Natural killer cell treated with Interleukin-12 subunit alpha and Interleukin-12 subunit beta and Interleukin-15 and Interleukin-18, amount 100 ng/mL, for 72 hours (primary cell): ENCODE results near the gene PCYT2. TPM values are rescaled to one million over a fixed set of nuclear protein-coding genes. Genes with fewer than 3 reads are reported as not detected.
"Not testable (repeated sequence)": the region's sequence is repeated elsewhere in the genome, so short reads cannot be mapped to it uniquely, and the experiment has no call there.

Source experiments
- ATAC-seq, 2 donors: fragments of 150-1000 bp; cut with Tn5 transposase in 1 of 2; sonication (Bioruptor Pico), chemical (Tn5 transposase) in 1 of 2; 2 replicates each; pipeline ENCODE4 v1.10.0; 2021
- DNase-seq: peaks from one replicate; pipeline ENCODE4 v3.0.0; 2022; ENCODE audit warnings: low spot score
- H3K27ac Mint-ChIP-seq, 2 donors: 1 replicate in 1 of 2; 2 replicates in 1 of 2; pipeline ENCODE4 v1.8.0; 2022; ENCODE audit warnings: mixed read lengths in 2 of 2, mild to moderate bottlenecking in 1 of 2, moderate library complexity in 1 of 2
- H3K27me3 Mint-ChIP-seq, 2 donors: 1 replicate in 1 of 2; 2 replicates in 1 of 2; pipeline ENCODE4 v1.8.0; 2022; ENCODE audit warnings: mixed read lengths in 2 of 2
- H3K36me3 Mint-ChIP-seq: one replicate; pipeline ENCODE4 v1.8.0; 2022; ENCODE audit warnings: mixed read lengths
- H3K4me1 Mint-ChIP-seq, 2 donors: 1 replicate in 1 of 2; 2 replicates in 1 of 2; pipeline ENCODE4 v1.8.0; 2022; ENCODE audit warnings: low read depth in 2 of 2, mixed read lengths in 2 of 2, mild to moderate bottlenecking in 1 of 2
- H3K4me3 Mint-ChIP-seq: one replicate; pipeline ENCODE4 v1.8.0; 2022; ENCODE audit warnings: mixed read lengths
- H3K9me3 Mint-ChIP-seq: 2 replicates; pipeline ENCODE4 v1.8.0; 2022; ENCODE audit warnings: mixed read lengths
- total RNA-seq, 2 donors: library from RNA; stranded (reverse); gene quantifications; one replicate each; pipeline ENCODE4 v1.2.3, GENCODE V29; 2022

Gene PCYT2
- 10 to 100 TPM; 30.4 to 36.5 TPM for total RNA-seq

- no peaks in the 10 kb centered on the region for H3K9me3 Mint-ChIP-seq
- peak; percentile 94 to 95 for ATAC-seq
- no peak within 1 kb of the TSS for H3K27ac Mint-ChIP-seq
- H3K27me3 Mint-ChIP-seq, result no peaks in the 10 kb centered on the region
- H3K4me1 Mint-ChIP-seq, result peaks cover 8 to 9% of the 10 kb centered on the region in 2 donors
- DNase-seq, result peak; percentile 92
- peaks cover 6% of the 10 kb centered on the region for H3K36me3 Mint-ChIP-seq
- peak within 1 kb of the TSS; percentile 84 for H3K4me3 Mint-ChIP-seq
Observed at GRCh38 chr17:81911277-81911961, at the start of gene PCYT2. PCYT2 (minus strand) TSS chr17:81911399; CDS start chr17:81911355, 44 bp downstream.

DNA sequence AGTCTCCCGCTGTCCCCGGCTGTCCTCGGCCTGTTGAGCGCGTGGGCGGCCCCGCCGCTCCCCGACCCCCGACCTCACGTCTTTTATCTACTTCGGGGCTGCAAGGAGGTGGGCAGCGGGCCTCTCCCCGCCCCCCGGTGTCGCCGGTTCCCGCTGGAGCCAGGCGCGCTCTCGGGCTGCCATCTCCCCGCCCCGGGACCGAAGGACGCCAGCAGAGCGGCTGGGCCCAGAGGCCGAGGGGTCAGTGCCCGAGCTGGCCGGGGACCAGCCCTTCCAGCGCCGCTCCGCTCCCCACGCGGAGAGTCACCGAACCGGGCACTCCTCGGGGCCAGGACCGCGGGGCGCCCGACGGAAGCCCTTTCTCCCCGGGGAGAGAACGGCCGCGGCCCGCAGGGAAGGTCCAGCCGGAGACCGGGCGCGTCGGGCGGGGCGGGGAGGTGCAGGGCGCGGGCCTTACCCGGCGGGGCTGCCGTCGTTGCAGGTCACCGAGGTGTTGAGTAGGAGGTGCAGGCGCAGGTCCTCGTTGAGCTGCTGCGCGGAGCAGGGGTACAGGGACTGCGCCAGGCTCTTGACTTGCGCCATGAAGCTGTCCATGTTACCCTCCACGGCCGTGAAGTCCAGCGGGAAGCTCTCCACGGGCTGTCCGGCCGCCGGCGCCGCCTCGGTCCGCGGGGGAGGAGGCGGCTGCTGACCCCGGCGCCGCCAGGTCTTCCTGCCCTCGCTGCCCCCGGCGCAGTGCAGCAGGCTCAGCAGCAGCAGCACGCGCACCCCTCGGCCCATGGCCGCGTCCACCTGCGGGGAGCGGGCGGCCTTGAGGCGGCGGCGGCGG, 49.1 kb upstream of the PCYT2 start:
- Mint-ChIP-seq H3K27ac (no peak overlapping the region), H3K9me3 (no peaks in the 10 kb centered on the region), H3K36me3 (no peaks in the 10 kb centered on the region), H3K4me1 (peaks cover 0 to 6% of the 10 kb centered on the region in 2 donors), H3K27me3 (peaks cover 20 to 21% of the 10 kb centered on the region in 2 donors), H3K4me3 (no peak overlapping the region)
- DNase-seq (no peak), ATAC-seq (no peak)

GRCh38 chr17:81959362-81960129, 48.3 kb upstream of the PCYT2 start:
- H3K4me1 Mint-ChIP-seq, result peaks cover 0 to 6% of the 10 kb centered on the region in 2 donors
- no peak overlapping the region for H3K27ac Mint-ChIP-seq
- no peaks in the 10 kb centered on the region for H3K9me3 Mint-ChIP-seq
- ATAC-seq (peak; percentile 90 to 94), DNase-seq (peak; percentile 82)
- H3K36me3 Mint-ChIP-seq, result no peaks in the 10 kb centered on the region
- H3K4me3 Mint-ChIP-seq, result peak overlapping the region; percentile 55
- H3K27me3 Mint-ChIP-seq, result peaks cover 15 to 20% of the 10 kb centered on the region in 2 donors

GRCh38 chr17:81958633-81959342, 47.6 kb upstream of the PCYT2 start:
- no peaks in the 10 kb centered on the region for H3K36me3 Mint-ChIP-seq
- DNase-seq (no peak), ATAC-seq (no peak)
- peaks cover 10 to 13% of the 10 kb centered on the region in 2 donors for H3K27me3 Mint-ChIP-seq
- H3K9me3 Mint-ChIP-seq, result no peaks in the 10 kb centered on the region
- H3K4me3 Mint-ChIP-seq, result peak overlapping the region; percentile 55
- no peak overlapping the region for H3K27ac Mint-ChIP-seq
- peaks cover 0 to 6% of the 10 kb centered on the region in 2 donors for H3K4me1 Mint-ChIP-seq

DNA sequence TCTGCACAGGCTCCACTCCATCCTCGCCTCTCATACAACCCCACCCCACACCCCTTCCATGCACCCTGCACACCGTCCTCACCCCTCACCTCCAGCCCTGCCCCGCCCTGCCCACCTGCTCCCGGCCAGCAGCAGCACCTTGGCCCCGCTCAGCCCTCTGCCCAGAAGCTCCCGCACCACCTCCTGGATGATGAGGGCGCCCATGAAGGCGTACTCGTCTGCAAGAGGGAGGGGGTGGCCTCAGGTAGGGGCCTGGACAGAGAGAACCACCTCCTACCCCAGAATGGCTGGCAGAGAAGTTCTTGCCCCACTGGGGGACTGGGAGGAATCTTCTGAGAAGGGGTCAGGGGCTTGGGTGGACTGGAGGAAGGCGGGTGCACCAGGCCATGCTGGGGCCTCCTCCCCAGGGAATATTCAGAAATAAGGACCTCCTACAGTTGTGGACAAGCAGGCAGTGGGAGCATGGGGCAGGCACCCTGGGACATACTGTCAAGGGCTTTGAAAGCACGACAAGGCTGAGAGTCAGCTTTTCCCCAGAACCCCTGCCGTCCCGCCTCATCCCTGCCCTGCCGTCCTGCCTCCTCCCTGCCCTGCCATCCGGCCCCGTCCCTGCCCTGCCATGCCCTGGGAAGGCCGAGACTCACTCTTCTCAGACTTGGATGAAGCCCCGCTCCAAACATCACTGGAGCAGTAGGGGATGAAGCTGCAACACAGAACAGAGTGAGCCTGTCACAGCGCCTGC, 46.7 kb upstream of the PCYT2 start:
- Mint-ChIP-seq H3K4me3 (peak overlapping the region; percentile 55), H3K27ac (no peak overlapping the region), H3K36me3 (no peaks in the 10 kb centered on the region), H3K4me1 (peaks cover 0 to 6% of the 10 kb centered on the region in 2 donors), H3K27me3 (peaks cover 10 to 13% of the 10 kb centered on the region in 2 donors), H3K9me3 (no peaks in the 10 kb centered on the region)
- DNase-seq, result no peak
- ATAC-seq, result no peak

DNA sequence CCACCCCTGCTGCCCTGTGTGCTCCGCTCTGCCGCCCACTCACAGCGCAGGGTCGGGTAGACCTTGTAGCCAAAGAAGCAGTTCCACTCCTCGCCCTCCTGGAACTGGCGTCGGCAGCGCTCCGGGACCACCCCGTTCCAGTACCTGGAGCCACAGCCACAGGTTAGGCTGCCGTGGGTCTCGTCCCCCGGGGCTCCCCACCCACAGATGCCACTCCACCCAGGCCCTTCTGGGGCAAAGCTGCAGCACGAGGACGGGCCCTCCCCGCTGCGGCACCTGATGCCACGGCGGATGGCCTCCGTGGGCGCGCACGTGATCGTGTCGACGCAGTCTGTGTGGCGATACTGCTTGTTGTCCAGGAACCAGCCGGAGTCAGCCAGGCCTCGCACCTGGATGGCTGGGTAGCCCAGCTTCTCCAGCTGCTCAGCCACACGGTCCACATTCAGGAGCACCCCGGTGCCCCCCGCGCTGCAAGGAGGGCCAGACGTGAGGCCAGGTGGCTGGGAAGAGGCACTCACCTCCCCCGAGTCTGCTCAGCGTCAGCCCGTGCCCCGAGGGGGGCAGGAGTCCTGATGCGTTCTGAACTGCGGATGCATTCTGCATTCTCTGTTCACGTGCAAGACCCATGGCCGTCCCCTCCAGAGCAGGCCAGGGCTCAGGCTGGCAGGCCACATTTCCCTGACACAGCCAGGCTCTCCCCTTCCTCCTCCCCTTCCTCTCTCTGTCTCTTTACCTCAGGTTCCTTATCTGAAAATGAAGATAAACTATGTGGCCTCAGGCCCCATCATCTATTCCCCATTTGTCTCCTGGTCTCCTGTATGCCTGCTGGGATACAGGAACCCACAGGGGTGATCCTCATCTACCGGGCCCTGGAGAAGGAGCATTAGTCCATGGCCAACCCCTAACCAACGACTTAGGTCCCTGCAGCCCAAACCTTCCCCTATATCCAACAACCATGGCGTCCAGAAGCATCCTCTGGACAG, 45.7 kb upstream of the PCYT2 start:
- Mint-ChIP-seq H3K4me1 (peaks cover 0 to 6% of the 10 kb centered on the region in 2 donors), H3K27ac (no peak overlapping the region), H3K4me3 (no peak overlapping the region), H3K36me3 (no peaks in the 10 kb centered on the region), H3K9me3 (no peaks in the 10 kb centered on the region), H3K27me3 (peaks cover 10 to 12% of the 10 kb centered on the region in 2 donors)
- DNase-seq, result no peak
- ATAC-seq, result no peak

DNA sequence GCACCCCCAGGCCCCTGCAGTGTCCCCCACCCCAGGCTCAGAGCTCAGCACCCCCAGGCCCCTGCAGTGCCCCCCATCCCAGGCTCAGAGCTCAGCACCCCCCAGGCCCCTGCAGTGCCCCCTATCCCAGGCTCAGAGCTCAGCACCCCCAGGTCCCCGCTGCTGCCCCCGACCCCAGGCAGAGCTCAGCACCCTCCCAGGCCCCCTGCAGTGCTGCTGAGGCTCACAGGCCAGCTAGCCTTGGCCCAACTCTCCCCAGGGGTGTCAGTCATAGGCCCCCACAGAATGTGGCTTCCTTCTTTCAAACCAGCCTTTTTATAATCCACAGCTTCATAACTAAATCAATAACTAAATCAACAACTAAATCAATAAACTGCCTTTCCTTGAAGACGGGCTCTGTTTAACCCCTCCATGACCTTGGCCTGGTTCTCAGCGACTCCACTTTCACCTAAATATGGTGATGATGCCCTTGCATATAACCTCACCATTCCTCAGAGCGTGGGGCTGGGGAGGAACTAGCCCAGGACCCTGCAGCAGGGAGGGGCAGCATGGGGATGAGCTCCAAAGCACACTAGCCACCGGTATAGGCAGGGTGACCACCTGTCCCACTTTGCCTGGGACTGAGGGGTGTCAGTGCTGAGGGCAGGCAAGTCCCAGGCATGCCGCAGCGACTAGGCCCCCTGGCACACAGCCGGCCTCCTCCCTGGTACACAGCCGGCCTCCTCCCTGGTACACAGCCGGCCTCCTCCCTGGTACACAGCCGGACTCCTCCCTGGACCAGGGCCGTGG, 44.8 kb upstream of the PCYT2 start:
- peaks cover 10 to 13% of the 10 kb centered on the region in 2 donors for H3K27me3 Mint-ChIP-seq

GRCh38 chr17:81955058-81955681, 44.0 kb upstream of the PCYT2 start:
- Mint-ChIP-seq H3K9me3 (no peaks in the 10 kb centered on the region), H3K27me3 (peaks cover 10 to 13% of the 10 kb centered on the region in 2 donors), H3K4me3 (no peak overlapping the region), H3K4me1 (peaks cover 0 to 6% of the 10 kb centered on the region in 2 donors), H3K36me3 (no peaks in the 10 kb centered on the region), H3K27ac (no peak overlapping the region)
- ATAC-seq (no peak), DNase-seq (no peak)

More for the DNA sequence above, 44.8 kb upstream of the PCYT2 start:
- Mint-ChIP-seq H3K4me3 (no peak overlapping the region), H3K27ac (no peak overlapping the region), H3K9me3 (no peaks in the 10 kb centered on the region), H3K4me1 (peaks cover 0 to 6% of the 10 kb centered on the region in 2 donors), H3K36me3 (no peaks in the 10 kb centered on the region)
- DNase-seq (no peak), ATAC-seq (no peak)

DNA sequence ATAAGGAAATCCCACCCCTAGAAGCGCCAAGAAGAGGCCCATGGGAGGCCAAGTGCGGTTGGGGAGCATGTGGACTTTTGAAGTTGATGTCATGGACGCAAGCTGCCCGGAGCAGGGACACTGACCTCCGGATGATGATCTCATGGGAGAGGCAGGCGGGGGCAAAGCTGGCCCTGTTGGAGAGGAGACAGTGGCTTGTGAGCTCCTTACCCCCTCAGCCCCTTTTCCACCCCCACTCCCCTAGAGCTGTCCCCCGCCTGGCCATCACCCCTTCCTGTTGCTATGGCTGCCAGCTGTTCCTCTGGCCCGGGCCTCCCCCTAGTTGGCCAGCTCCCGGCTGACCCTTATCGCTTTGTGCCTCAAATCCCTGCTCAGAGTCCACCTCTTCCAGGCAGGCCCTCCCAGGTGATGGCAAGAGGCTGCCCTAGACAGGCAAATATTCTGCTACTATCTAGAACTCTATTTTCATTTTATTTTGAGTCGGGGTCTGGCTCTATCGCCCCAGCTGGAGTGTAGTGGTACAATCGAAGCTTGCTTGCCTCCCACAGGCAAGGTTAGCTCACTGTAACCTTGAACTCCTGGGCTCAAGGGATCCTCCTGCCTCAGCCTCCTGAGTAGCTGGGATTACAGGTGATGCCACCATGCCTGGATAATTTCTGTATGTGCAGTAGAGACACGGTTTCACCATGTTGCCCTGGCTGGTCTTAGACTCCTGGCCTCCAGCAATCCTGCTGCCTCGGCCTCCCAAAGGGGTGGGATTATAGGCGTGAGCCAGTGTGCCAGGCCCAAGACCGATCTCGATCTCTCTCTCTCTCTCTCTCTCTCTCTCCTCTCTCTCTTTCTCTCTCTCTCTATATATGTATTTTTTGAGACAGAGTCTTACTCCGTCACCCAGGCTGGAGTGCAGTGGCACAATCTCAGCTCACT, 43.2 kb upstream of the PCYT2 start:
- Mint-ChIP-seq H3K36me3 (no peaks in the 10 kb centered on the region), H3K4me3 (no peak overlapping the region), H3K4me1 (peaks cover 0 to 6% of the 10 kb centered on the region in 2 donors), H3K9me3 (no peaks in the 10 kb centered on the region), H3K27me3 (peaks cover 10 to 13% of the 10 kb centered on the region in 2 donors), H3K27ac (no peak overlapping the region)
- DNase-seq (no peak), ATAC-seq (no peak)

DNA sequence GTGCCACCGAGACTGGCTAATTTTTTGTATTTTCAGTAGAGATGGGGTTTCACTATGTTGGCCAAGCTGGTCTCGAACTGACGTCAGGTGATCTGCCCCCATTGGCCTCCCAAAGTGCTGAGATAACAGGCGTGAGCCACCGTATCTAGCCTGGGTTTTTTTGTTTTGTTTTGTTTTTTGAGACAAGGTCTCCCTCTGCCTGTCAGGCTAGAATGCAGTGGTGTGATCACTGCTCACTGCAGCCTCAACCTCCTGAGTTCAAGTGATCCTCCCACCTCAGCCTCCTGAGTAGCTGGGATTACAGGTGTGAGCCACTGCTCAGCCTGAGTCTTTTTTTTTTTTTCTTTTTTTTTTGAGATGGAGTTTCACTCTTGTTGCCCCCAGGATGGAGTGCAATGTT, 42.2 kb upstream of the PCYT2 start:
- DNase-seq, ATAC-seq, H3K4me1 Mint-ChIP-seq, H3K4me3 Mint-ChIP-seq, H3K36me3 Mint-ChIP-seq, H3K27me3 Mint-ChIP-seq, H3K9me3 Mint-ChIP-seq, H3K27ac Mint-ChIP-seq: not testable (repeated sequence)
